K562 (cell line): ENCODE results near the gene HSPA1L. TPM values are rescaled to one million over a fixed set of nuclear protein-coding genes. Genes with fewer than 3 reads are reported as not detected.

Source experiments
- CEBPG ChIP-seq, 3 experiments: fragments of 200-800 bp in 1 of 3; sonication (Bioruptor generic) in 1 of 3; sonication (generic) in 1 of 3; formaldehyde crosslinking in 1 of 3; IDR thresholded peaks in 2 of 3; conservative IDR thresholded peaks in 1 of 3; 2 replicates each; pipeline versions ENCODE4 v1.6.1 to v1.8.0; 2016 to 2022; ENCODE audit warnings: missing compliant biosample characterization in 2 of 3, missing genetic modification characterization in 2 of 3, mild to moderate bottlenecking in 1 of 3, missing genetic modification reagents in 1 of 3
- DDX20 ChIP-seq: fragments of 450-650 bp; IDR thresholded peaks from 2 replicates; pipeline ENCODE4 v1.6.1; 2016; ENCODE audit warnings: missing genetic modification characterization, low read depth, mild to moderate bottlenecking, missing compliant biosample characterization, moderate library complexity
- FIP1L1 ChIP-seq: fragments of 200-400 bp; formaldehyde crosslinking; IDR thresholded peaks from 2 replicates; pipeline ENCODE4 v1.6.1; 2018; ENCODE audit warnings: mild to moderate bottlenecking, low read depth, low read length; ENCODE audit not compliant: poor library complexity, severe bottlenecking
- FOSL1 ChIP-seq: fragments of 200-800 bp; sonication (Bioruptor generic); conservative IDR thresholded peaks from 2 replicates; pipeline ENCODE4 v1.6.1; 2016; ENCODE audit warnings: missing genetic modification characterization, missing compliant biosample characterization
- FOXK2 ChIP-seq, 2 experiments: fragments of 450-650 bp; IDR thresholded peaks in 1 of 2; conservative IDR thresholded peaks in 1 of 2; 2 replicates each; pipeline ENCODE4 v1.6.1; 2016; ENCODE audit warnings: low read depth in 2 of 2, mild to moderate bottlenecking in 1 of 2
- GATAD2A ChIP-seq: fragments of 450-650 bp; IDR thresholded peaks from 2 replicates; pipeline ENCODE4 v1.6.1; 2017
- HCFC1 ChIP-seq: IDR thresholded peaks from 2 replicates; pipeline ENCODE4 v1.6.1; 2012; ENCODE audit warnings: low read depth, low read length, improper control_type of control experiment
- HIVEP1 ChIP-seq: fragments of 250-450 bp; sonication (Bioruptor Pico); IDR thresholded peaks from 2 replicates; pipeline ENCODE4 v1.4.0; 2020; ENCODE audit warnings: mild to moderate bottlenecking
- KDM5B ChIP-seq: fragments of 200-600 bp; sonication (generic); IDR thresholded peaks from 2 replicates; pipeline ENCODE4 v1.6.1; 2012; ENCODE audit warnings: low read depth, mild to moderate bottlenecking, moderate library complexity, low read length, control low read depth, inconsistent platforms; ENCODE audit not compliant: insufficient replicate concordance
- NFE2 ChIP-seq: IDR thresholded peaks from 2 replicates; pipeline ENCODE4 v1.6.1; 2014; ENCODE audit warnings: antibody characterized with exemption, low read depth
- PHTF2 ChIP-seq: fragments of 250-450 bp; sonication (Bioruptor Pico); IDR thresholded peaks from 2 replicates; pipeline ENCODE4 v1.5.0; 2021; ENCODE audit warnings: mild to moderate bottlenecking
- SIX5 ChIP-seq, 2 experiments: IDR thresholded peaks; 2 replicates each; pipeline ENCODE4 v1.6.1; 2011; ENCODE audit warnings: low read length in 2 of 2, borderline replicate concordance in 1 of 2, low read depth in 1 of 2, mild to moderate bottlenecking in 1 of 2, moderate library complexity in 1 of 2; ENCODE audit not compliant: insufficient read depth in 1 of 2
- SNAPC5 ChIP-seq: fragments of 250-450 bp; sonication (Bioruptor Pico); IDR thresholded peaks from 2 replicates; pipeline ENCODE4 v1.8.0; 2021; ENCODE audit warnings: moderate library complexity, mild to moderate bottlenecking, inconsistent platforms
- TCF3 ChIP-seq: sonication (generic); formaldehyde crosslinking; IDR thresholded peaks from 2 replicates; pipeline ENCODE4 v1.4.0; 2020; ENCODE audit warnings: mild to moderate bottlenecking, missing genetic modification reagents
- ZNF57 ChIP-seq: fragments of 450-650 bp; formaldehyde crosslinking; IDR thresholded peaks from 2 replicates; pipeline ENCODE4 v1.4.0; 2020; ENCODE audit warnings: mild to moderate bottlenecking, moderate library complexity
- ZNF639 ChIP-seq, 2 experiments: fragments of 200-800 bp in 1 of 2; sonication (Bioruptor generic) in 1 of 2; sonication (generic) in 1 of 2; formaldehyde crosslinking in 1 of 2; IDR thresholded peaks in 1 of 2; conservative IDR thresholded peaks in 1 of 2; 2 replicates each; pipeline versions ENCODE4 v1.5.0 to v1.6.1; 2016 to 2020; ENCODE audit warnings: missing compliant biosample characterization in 1 of 2, missing genetic modification characterization in 1 of 2, missing genetic modification reagents in 1 of 2
- ZNF780A ChIP-seq: fragments of 250-450 bp; sonication (Bioruptor Pico); IDR thresholded peaks from 2 replicates; pipeline ENCODE4 v1.5.0; 2021; ENCODE audit warnings: mild to moderate bottlenecking
- ZNF830 ChIP-seq: fragments of 250-450 bp; sonication (Bioruptor Pico); IDR thresholded peaks from 2 replicates; pipeline ENCODE4 v1.5.0; 2021; ENCODE audit warnings: mild to moderate bottlenecking
- polyA plus RNA-seq, 8 experiments: library from polyadenylated mRNA; depleted of rRNA in 4 of 8; stranded (reverse) in 5 of 8; unstranded in 3 of 8; fragments of >200 nt; fragmentation: Nextera tagmentation in 2 of 8; fragmentation: Illumina TruSeq in 1 of 8; extraction: Ambion mirVana in 2 of 8; extraction: Trizol in 1 of 8; gene quantifications; 2 replicates each; pipeline versions ENCODE4 v1.2.1 to v1.2.3, GENCODE V29; 2011 to 2014; ENCODE audit warnings: inconsistent platforms in 1 of 8, missing spikeins in 1 of 8
- total RNA-seq, 7 experiments: library from RNA; depleted of rRNA in 6 of 7; stranded (reverse); fragments of >200 nt in 6 of 7; fragmentation: Illumina TruSeq in 2 of 7; extraction: Trizol in 2 of 7; gene quantifications; 2 replicates each; pipeline versions ENCODE4 v1.2.1 to v1.2.3, GENCODE V29; 2011 to 2021; ENCODE audit warnings: low replicate concordance in 1 of 7
- TF ChIP-seq, protein P1 (sequence below): fragments of 250-450 bp; sonication (Bioruptor Pico); IDR thresholded peaks from 2 replicates; pipeline ENCODE4 v1.5.0; 2020; ENCODE audit warnings: mild to moderate bottlenecking, borderline replicate concordance

The HSPA1L gene
- total and polyA plus RNA-seq, 9 of the 15 experiments (the other 6 are each of a cell fraction or from before 2014, with no cell fraction given) = 0.14 to 2.1 (median 1.3) TPM

DNA sequence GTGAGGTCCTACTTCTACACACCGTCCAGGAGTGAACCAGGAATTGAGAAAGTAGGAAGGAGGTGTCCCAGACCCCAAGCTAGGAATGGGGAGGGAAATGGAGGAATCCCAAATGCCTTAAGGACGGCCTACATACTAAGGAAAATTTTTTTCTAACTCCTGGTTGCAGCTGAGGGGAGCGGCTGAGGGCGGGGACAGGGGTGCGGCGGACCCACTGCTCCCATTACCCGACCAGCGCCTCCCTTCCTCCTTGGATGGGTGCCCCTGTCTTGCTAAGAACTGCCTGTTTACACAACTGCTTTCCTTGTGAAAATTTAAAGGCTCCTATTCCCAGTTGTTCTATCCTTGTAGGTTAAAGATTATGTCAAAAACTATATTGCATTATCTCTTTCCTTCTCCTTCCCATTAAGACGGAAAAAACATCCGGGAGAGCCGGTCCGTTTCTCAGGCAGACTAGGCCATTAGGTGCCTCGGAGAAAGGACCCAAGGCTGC is 11.8 kb upstream of the HSPA1L start (continued):
- TF ChIP-seq FOXK2 (conservative IDR thresholded peaks at IDR 0.05 in 1 of 2, IDR thresholded peaks at IDR 0.05 in 1 of 2; ENCODE audit: low read depth in 2 of 2) (no peak), DDX20 (tag) (no peak), TCF3 (no peak; the same call in 1 of the 2 replicates), FIP1L1 (no peak), NFE2 (peak; percentile 87), KDM5B (peak; percentile 39), FOSL1 (no peak), SNAPC5 (CRISPR knock-in tag) (no peak), ZNF57 (CRISPR knock-in tag) (0 out of 2 replicates have a peak, but pooled peaks have one; percentile 78), ZNF830 (peak; percentile 87; the same call in 1 of the 2 replicates), SIX5 (IDR thresholded peaks at IDR 0.05; ENCODE audit: borderline replicate concordance in 1 of 2, insufficient read depth in 1 of 2, low read depth in 1 of 2, low read length in 2 of 2) (no peak), ZNF639 (CRISPR knock-in tag; conservative IDR thresholded peaks at IDR 0.05 in 1 of 2, IDR thresholded peaks at IDR 0.05 in 1 of 2) (peak in 1 of 2 experiments; percentile 69; a peak in 1 of 4 replicates), HCFC1 (peak; percentile 57), HIVEP1 (CRISPR knock-in tag) (peak; percentile 69; the same call in 1 of the 2 replicates), GATAD2A (no peak), CEBPG (CRISPR knock-in tag; IDR thresholded peaks at IDR 0.05) (0 out of 2 replicates have a peak, but pooled peaks have one; percentile 1), CEBPG (tag; conservative IDR thresholded peaks at IDR 0.05 in 1 of 2, IDR thresholded peaks at IDR 0.05 in 1 of 2) (0 out of 4 replicates have a peak, but pooled peaks of 1 of the 2 experiments have one; percentile 24), PHTF2 (peak; percentile 91; the same call in 1 of the 2 replicates), ZNF780A (CRISPR knock-in tag) (no peak)
- TF ChIP-seq, protein P1, sequence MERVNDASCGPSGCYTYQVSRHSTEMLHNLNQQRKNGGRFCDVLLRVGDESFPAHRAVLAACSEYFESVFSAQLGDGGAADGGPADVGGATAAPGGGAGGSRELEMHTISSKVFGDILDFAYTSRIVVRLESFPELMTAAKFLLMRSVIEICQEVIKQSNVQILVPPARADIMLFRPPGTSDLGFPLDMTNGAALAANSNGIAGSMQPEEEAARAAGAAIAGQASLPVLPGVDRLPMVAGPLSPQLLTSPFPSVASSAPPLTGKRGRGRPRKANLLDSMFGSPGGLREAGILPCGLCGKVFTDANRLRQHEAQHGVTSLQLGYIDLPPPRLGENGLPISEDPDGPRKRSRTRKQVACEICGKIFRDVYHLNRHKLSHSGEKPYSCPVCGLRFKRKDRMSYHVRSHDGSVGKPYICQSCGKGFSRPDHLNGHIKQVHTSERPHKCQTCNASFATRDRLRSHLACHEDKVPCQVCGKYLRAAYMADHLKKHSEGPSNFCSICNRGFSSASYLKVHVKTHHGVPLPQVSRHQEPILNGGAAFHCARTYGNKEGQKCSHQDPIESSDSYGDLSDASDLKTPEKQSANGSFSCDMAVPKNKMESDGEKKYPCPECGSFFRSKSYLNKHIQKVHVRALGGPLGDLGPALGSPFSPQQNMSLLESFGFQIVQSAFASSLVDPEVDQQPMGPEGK (CRISPR knock-in tag) = 0 out of 2 replicates have a peak, but pooled peaks have one; percentile 54
